ENCODE data around the gene RASAL1. TPM values are rescaled to one million over a fixed set of nuclear protein-coding genes. Genes with fewer than 3 reads are reported as not detected.

Gene RASAL1
- total RNA-seq, 1 experiment from 2014 or later: 0.32 TPM

- intact Hi-C loops (cut with micrococcal nuclease; ENCODE audit: unreplicated experiment): no loop called here
- no peak for TF ChIP-seq EZH2 (IDR thresholded peaks at IDR 0.05; ENCODE audit: borderline replicate concordance, low read depth, low read length, poor library complexity, severe bottlenecking)
- TF ChIP-seq CTCF (conservative IDR thresholded peaks at IDR 0.05; ENCODE audit: low read depth, low read length): no peak
- no peaks in the 10 kb centered on the region for H3K27me3 ChIP-seq (replicated peaks; ENCODE audit: insufficient read depth, low read depth, low read length, poor library complexity)
- POLR2A ChIA-PET (ENCODE audit: low non-redundant PET): no interaction called here
- no peaks in the 10 kb centered on the region for H3K9me3 ChIP-seq (ENCODE audit: low read depth, low read length, poor library complexity, severe bottlenecking)
- CTCF ChIA-PET: no interaction called here
- H3K27ac ChIP-seq (ENCODE audit: low read depth, low read length, poor library complexity, severe bottlenecking): no peak overlapping the region
- H3K4me3 ChIP-seq (ENCODE audit: low read depth, low read length, poor library complexity, severe bottlenecking): no peak overlapping the region
- DNase-seq (ENCODE audit: low spot score): no peak
- no TSS peak for BruUV-seq (replicated peaks)
- no peaks in the 10 kb centered on the region for H3K36me3 ChIP-seq (ENCODE audit: insufficient read depth, low read length, poor library complexity, severe bottlenecking)
- no peaks in the 10 kb centered on the region for H3K4me1 ChIP-seq (ENCODE audit: insufficient read depth, low read length, poor library complexity, severe bottlenecking)
These were observed 64.1 kb downstream of the RASAL1 start for GRCh38 chr12:113071135-113072112.

DNA sequence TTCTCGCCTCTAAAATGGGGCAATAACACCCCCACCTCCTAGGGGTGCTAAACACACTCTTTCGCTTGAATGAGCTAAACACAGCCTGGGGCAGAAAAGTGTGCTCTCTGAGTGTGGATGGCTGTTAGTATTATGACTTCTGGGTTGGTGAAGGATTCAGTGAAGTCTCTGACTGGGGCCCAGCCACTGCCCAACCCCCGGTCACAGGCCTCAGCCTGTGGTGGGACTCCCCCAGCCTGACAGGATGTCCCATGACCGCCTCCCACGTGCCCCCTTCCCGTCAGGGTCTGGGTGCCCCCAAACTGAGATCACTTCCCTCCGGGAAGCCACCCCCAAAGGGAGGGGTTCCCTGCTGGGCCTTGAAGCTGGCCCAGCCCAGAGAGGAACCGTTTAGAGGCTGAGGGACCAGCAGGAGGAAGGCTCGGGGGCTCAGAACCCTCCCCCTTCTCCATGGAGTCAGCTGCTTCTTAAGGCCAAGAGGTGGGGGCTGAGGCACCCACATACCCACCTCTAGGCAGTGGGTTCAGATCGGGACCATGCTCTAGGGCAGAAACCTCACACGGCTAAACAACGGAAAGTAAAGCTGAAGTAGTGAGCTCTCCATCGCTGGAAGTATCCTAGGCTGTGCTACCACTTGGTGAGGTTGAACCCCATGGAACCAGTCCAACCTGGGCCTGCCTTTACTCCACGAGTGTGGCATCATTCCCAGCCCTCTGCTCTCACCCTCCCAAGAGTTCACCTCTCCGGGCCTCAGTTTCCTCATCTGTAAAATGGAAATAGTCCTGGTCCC, 65.2 kb downstream of the RASAL1 start:
- Histone ChIP-seq H3K4me3 (ENCODE audit: low read depth, low read length, poor library complexity, severe bottlenecking) (no peak overlapping the region), H3K27me3 (replicated peaks; ENCODE audit: insufficient read depth, low read depth, low read length, poor library complexity) (no peaks in the 10 kb centered on the region), H3K4me1 (ENCODE audit: insufficient read depth, low read length, poor library complexity, severe bottlenecking) (no peaks in the 10 kb centered on the region), H3K9me3 (ENCODE audit: low read depth, low read length, poor library complexity, severe bottlenecking) (no peaks in the 10 kb centered on the region), H3K27ac (ENCODE audit: low read depth, low read length, poor library complexity, severe bottlenecking) (no peak overlapping the region), H3K36me3 (ENCODE audit: insufficient read depth, low read length, poor library complexity, severe bottlenecking) (no peaks in the 10 kb centered on the region)
- ChIA-PET POLR2A (ENCODE audit: low non-redundant PET) (no interaction called here), CTCF (no interaction called here)
- intact Hi-C loops (cut with micrococcal nuclease; ENCODE audit: unreplicated experiment): no loop called here
- no TSS peak for BruUV-seq (replicated peaks)
- no peak for DNase-seq (ENCODE audit: low spot score)
- TF ChIP-seq EZH2 (IDR thresholded peaks at IDR 0.05; ENCODE audit: borderline replicate concordance, low read depth, low read length, poor library complexity, severe bottlenecking) (no peak), CTCF (conservative IDR thresholded peaks at IDR 0.05; ENCODE audit: low read depth, low read length) (no peak)

DNA sequence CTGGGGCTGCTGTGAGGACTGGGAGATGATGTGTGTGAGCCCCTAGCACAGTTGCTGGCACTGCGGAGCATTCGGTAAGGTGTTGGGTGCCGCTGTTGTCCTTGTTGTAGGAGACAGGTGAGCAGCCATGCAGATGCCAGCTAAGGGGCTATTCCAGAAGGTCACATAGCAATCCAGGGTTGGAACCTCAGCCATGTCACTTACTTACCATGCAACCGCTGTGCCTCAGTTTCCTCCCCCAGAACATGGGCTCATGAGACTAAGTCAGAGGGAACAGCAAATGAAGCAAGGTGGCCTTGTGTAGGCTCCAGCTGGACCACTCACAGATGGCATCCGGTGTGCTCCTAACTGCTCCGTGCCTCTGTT, 65.8 kb downstream of the RASAL1 start:
- CTCF ChIA-PET: no interaction called here
- BruUV-seq (replicated peaks): no TSS peak
- Histone ChIP-seq H3K36me3 (ENCODE audit: insufficient read depth, low read length, poor library complexity, severe bottlenecking) (no peaks in the 10 kb centered on the region), H3K4me1 (ENCODE audit: insufficient read depth, low read length, poor library complexity, severe bottlenecking) (no peaks in the 10 kb centered on the region), H3K4me3 (ENCODE audit: low read depth, low read length, poor library complexity, severe bottlenecking) (no peak overlapping the region), H3K27me3 (replicated peaks; ENCODE audit: insufficient read depth, low read depth, low read length, poor library complexity) (no peaks in the 10 kb centered on the region), H3K27ac (ENCODE audit: low read depth, low read length, poor library complexity, severe bottlenecking) (no peak overlapping the region), H3K9me3 (ENCODE audit: low read depth, low read length, poor library complexity, severe bottlenecking) (no peaks in the 10 kb centered on the region)
- POLR2A ChIA-PET (ENCODE audit: low non-redundant PET): no interaction called here
- intact Hi-C loops (cut with micrococcal nuclease; ENCODE audit: unreplicated experiment): no loop called here
- TF ChIP-seq CTCF (conservative IDR thresholded peaks at IDR 0.05; ENCODE audit: low read depth, low read length): no peak
- no peak for TF ChIP-seq EZH2 (IDR thresholded peaks at IDR 0.05; ENCODE audit: borderline replicate concordance, low read depth, low read length, poor library complexity, severe bottlenecking)
- DNase-seq (ENCODE audit: low spot score): no peak

Data from A673 (cell line).